ENCODE results near the gene PRMT1. TPM values are rescaled to one million over a fixed set of nuclear protein-coding genes. Genes with fewer than 3 reads are reported as not detected.
A peak's percentile ranks its signal among the peaks of the same experiment; 100 is the strongest.

PRMT1 gene
- total and polyA plus RNA-seq, 12 donors, result 80.0 to 270 (median 127) TPM

DNA sequence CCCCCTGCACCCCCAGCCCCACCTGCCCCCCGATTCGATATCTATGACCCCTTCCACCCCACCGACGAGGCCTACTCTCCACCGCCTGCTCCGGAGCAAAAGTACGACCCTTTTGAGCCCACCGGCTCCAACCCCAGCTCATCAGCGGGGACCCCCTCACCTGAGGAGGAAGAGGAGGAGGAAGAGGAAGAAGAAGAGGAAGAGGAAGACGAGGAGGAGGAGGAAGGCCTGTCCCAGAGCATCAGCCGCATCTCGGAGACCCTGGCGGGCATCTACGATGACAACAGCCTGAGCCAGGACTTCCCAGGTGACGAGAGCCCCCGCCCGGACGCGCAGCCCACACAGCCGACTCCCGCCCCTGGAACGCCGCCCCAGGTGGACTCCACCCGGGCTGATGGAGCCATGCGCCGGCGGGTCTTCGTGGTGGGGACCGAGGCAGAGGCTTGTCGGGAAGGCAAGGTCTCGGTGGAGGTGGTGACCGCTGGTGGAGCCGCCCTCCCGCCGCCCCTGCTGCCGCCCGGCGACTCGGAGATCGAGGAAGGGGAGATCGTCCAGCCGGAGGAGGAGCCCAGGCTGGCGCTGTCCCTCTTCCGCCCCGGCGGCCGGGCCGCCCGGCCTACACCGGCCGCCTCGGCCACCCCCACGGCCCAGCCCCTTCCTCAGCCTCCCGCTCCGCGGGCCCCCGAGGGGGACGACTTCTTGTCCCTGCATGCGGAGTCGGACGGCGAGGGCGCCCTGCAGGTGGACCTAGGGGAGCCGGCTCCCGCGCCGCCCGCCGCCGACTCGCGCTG is 25.8 kb upstream of the PRMT1 start:
- Histone ChIP-seq H3K4me1 (peaks cover 0 to 3% (median 0%) of the 10 kb centered on the region in 9 donors), H3K9me3 (no peaks in the 10 kb centered on the region), H3K4me3 (no peak overlapping the region), H3K27me3 (no peaks in the 10 kb centered on the region), H3K36me3 (peaks cover 0 to 93% (median 61%) of the 10 kb centered on the region in 9 donors), H3K27ac (no peak overlapping the region)
- no peak for DNase-seq
- intact Hi-C loops (cut with DNase I), result no loop called here
- no peak for ATAC-seq
- WGBS, 2 donors, result 97 to 98% methylated on average over 60 to 72 of the region's 72 CpGs
- TF ChIP-seq, protein P1, sequence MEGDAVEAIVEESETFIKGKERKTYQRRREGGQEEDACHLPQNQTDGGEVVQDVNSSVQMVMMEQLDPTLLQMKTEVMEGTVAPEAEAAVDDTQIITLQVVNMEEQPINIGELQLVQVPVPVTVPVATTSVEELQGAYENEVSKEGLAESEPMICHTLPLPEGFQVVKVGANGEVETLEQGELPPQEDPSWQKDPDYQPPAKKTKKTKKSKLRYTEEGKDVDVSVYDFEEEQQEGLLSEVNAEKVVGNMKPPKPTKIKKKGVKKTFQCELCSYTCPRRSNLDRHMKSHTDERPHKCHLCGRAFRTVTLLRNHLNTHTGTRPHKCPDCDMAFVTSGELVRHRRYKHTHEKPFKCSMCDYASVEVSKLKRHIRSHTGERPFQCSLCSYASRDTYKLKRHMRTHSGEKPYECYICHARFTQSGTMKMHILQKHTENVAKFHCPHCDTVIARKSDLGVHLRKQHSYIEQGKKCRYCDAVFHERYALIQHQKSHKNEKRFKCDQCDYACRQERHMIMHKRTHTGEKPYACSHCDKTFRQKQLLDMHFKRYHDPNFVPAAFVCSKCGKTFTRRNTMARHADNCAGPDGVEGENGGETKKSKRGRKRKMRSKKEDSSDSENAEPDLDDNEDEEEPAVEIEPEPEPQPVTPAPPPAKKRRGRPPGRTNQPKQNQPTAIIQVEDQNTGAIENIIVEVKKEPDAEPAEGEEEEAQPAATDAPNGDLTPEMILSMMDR (IDR thresholded peaks at IDR 0.05), result no peak

GRCh38 chr19:49651820-49652550 is 25.1 kb upstream of the PRMT1 start:
- Histone ChIP-seq H3K4me1 (peaks cover 0 to 3% (median 0%) of the 10 kb centered on the region in 9 donors), H3K9me3 (no peaks in the 10 kb centered on the region), H3K36me3 (peaks cover 0 to 93% (median 61%) of the 10 kb centered on the region in 9 donors), H3K27me3 (no peaks in the 10 kb centered on the region), H3K27ac (no peak overlapping the region), H3K4me3 (no peak overlapping the region)
- WGBS, 2 donors, result 97% methylated on average over 100 to 110 of the region's 110 CpGs
- DNase-seq, result no peak
- ATAC-seq, result no peak
- intact Hi-C loops (cut with DNase I), result no loop called here
- TF ChIP-seq, protein P1 (IDR thresholded peaks at IDR 0.05), result no peak

DNA sequence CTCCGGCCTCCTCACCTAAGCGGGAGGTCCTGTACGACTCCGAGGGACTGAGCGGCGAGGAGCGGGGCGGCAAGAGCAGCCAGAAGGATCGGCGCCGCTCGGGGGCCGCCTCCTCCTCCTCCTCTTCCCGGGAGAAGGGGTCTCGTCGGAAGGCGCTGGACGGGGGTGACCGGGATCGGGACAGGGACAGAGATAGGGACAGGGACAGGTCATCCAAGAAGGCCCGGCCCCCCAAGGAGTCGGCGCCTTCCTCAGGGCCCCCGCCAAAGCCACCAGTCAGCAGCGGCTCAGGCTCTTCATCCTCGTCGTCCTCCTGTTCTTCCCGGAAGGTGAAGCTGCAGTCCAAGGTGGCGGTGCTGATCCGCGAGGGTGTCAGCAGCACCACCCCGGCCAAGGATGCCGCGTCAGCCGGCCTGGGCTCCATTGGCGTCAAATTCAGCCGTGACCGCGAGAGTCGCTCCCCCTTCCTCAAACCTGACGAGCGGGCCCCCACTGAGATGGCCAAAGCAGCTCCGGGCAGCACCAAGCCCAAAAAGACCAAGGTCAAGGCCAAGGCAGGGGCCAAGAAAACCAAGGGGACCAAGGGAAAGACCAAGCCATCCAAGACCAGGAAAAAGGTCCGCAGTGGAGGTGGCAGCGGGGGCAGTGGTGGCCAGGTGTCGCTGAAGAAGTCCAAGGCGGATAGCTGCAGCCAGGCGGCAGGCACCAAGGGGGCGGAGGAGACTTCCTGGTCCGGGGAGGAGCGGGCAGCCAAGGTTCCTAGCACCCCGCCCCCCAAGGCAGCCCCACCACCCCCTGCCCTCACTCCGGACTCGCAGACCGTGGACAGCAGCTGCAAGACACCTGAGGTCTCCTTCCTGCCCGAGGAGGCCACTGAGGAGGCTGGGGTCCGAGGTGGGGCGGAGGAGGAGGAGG is 24.3 kb upstream of the PRMT1 start:
- Histone ChIP-seq H3K36me3 (peaks cover 0 to 93% (median 64%) of the 10 kb centered on the region in 9 donors), H3K4me1 (peaks cover 0 to 3% (median 0%) of the 10 kb centered on the region in 9 donors), H3K27me3 (no peaks in the 10 kb centered on the region), H3K4me3 (no peak overlapping the region), H3K9me3 (no peaks in the 10 kb centered on the region), H3K27ac (no peak overlapping the region)
- ATAC-seq (peak in 1 of 8 donors; percentile 8), DNase-seq (no peak)
- WGBS, 2 donors, result 94 to 95% methylated on average over 55 to 58 of the region's 58 CpGs
- intact Hi-C loops (cut with DNase I), result no loop called here
- TF ChIP-seq, protein P1 (IDR thresholded peaks at IDR 0.05), result no peak

- Histone ChIP-seq H3K36me3 (peaks cover 0 to 93% (median 68%) of the 10 kb centered on the region in 9 donors), H3K4me1 (peaks cover 0 to 3% (median 0%) of the 10 kb centered on the region in 9 donors), H3K4me3 (no peak overlapping the region), H3K9me3 (no peaks in the 10 kb centered on the region), H3K27ac (no peak overlapping the region), H3K27me3 (no peaks in the 10 kb centered on the region)
- ATAC-seq, result peak in 1 of 8 donors; percentile 4
- WGBS, 2 donors, result 90% methylated on average over 12 to 13 of the region's 13 CpGs
- intact Hi-C loops (cut with DNase I), result no loop called here
- DNase-seq, result no peak
- TF ChIP-seq, protein P1 (IDR thresholded peaks at IDR 0.05), result no peak
Observed at GRCh38 chr19:49653466-49653806, 23.6 kb upstream of the PRMT1 start.

Measured in heart right ventricle (tissue), 16 donors.